IMR-90 (cell line): Measurements from ENCODE around the gene SHISAL1. TPM values are rescaled to one million over a fixed set of nuclear protein-coding genes. Genes with fewer than 3 reads are reported as not detected.

Source experiments
- ATAC-seq: fragments of 200-7000 bp; cut with Tn5 transposase; 2 replicates; pipeline ENCODE4 v1.9.1; 2020; ENCODE audit warnings: low read depth, mild to moderate bottlenecking, moderate library complexity
- BruUV-seq: library from RNA; stranded (reverse); fragments of 400-500 nt; replicated peaks from 2 replicates; lab custom pipeline; 2021; lab: Mats Ljungman, UMichigan
- CTCF ChIA-PET: fragments of 300-600 bp; formaldehyde crosslinking; extraction: SDS; loops from one replicate; lab custom pipeline; 2021; ENCODE audit warnings: antibody characterized with exemption; lab: Yijun Ruan, JAX
- POLR2A ChIA-PET: fragments of 300-600 bp; sonication (Branson Sonifier 250); formaldehyde crosslinking; loops from one replicate; lab custom pipeline; 2022; ENCODE audit warnings: antibody characterized with exemption; ENCODE audit not compliant: unreplicated experiment; lab: Charles Lee
- DNase-seq: peaks from one replicate; pipeline ENCODE4 v3.0.0; 2013
- H2AFZ ChIP-seq: replicated peaks from 2 replicates; pipeline ENCODE3; 2013; ENCODE audit warnings: low read length, mild to moderate bottlenecking; ENCODE audit not compliant: poor library complexity
- H2AK5ac ChIP-seq: 2 replicates; pipeline ENCODE4 v1.6.1; 2013; ENCODE audit warnings: low read depth, low read length, inconsistent platforms
- H2AK9ac ChIP-seq: replicated peaks from 2 replicates; pipeline ENCODE3; 2013; ENCODE audit warnings: mild to moderate bottlenecking, low read depth, low read length, moderate library complexity; ENCODE audit not compliant: poor library complexity
- H2BK120ac ChIP-seq: 2 replicates; pipeline ENCODE4 v1.6.1; 2013; ENCODE audit warnings: low read depth, low read length, inconsistent platforms
- H2BK15ac ChIP-seq: 3 replicates; pipeline ENCODE4 v1.6.1; 2013; ENCODE audit warnings: low read depth, low read length, inconsistent platforms
- H2BK20ac ChIP-seq: 2 replicates; pipeline ENCODE4 v1.6.1; 2013; ENCODE audit warnings: low read depth, mild to moderate bottlenecking, inconsistent platforms, low read length, moderate library complexity
- H2BK5ac ChIP-seq: 2 replicates; pipeline ENCODE4 v1.6.1; 2013; ENCODE audit warnings: mild to moderate bottlenecking, low read depth, low read length, inconsistent platforms; ENCODE audit not compliant: poor library complexity, severe bottlenecking
- H3K14ac ChIP-seq: replicated peaks from 2 replicates; pipeline ENCODE4 v1.6.1; 2013; ENCODE audit warnings: low read depth, low read length, inconsistent platforms
- H3K18ac ChIP-seq: 2 replicates; pipeline ENCODE4 v1.6.1; 2013; ENCODE audit warnings: low read depth, low read length, control low read depth
- H3K23ac ChIP-seq: 2 replicates; pipeline ENCODE4 v1.6.1; 2013; ENCODE audit warnings: low read depth, low read length, inconsistent platforms
- H3K27ac ChIP-seq: 2 replicates; pipeline ENCODE4 v1.5.1; 2013; ENCODE audit warnings: mild to moderate bottlenecking, control low read depth, low read length; ENCODE audit not compliant: insufficient read depth
- H3K27me3 ChIP-seq: 2 replicates; pipeline ENCODE4 v1.6.1; 2013; ENCODE audit warnings: low read length; ENCODE audit not compliant: control insufficient read depth, insufficient read depth
- H3K36me3 ChIP-seq: 2 replicates; pipeline ENCODE4 v1.6.1; 2013; ENCODE audit warnings: low read length, mixed read lengths; ENCODE audit not compliant: control insufficient read depth, insufficient read depth
- H3K4ac ChIP-seq: 2 replicates; pipeline ENCODE4 v1.6.1; 2013; ENCODE audit warnings: low read depth, low read length, inconsistent platforms
- H3K4me1 ChIP-seq: 2 replicates; pipeline ENCODE4 v1.6.1; 2013; ENCODE audit warnings: low read length, mixed read lengths; ENCODE audit not compliant: control insufficient read depth, insufficient read depth
- H3K4me2 ChIP-seq: 2 replicates; pipeline ENCODE4 v1.6.1; 2013; ENCODE audit warnings: low read depth, mild to moderate bottlenecking, control low read depth, low read length, moderate library complexity
- H3K4me3 ChIP-seq: 2 replicates; pipeline ENCODE4 v1.5.1; 2013; ENCODE audit warnings: low read depth, mild to moderate bottlenecking, control low read depth, low read length, moderate library complexity; ENCODE audit not compliant: insufficient read depth
- H3K56ac ChIP-seq: 2 replicates; pipeline ENCODE4 v1.6.1; 2013; ENCODE audit warnings: low read length, inconsistent platforms; ENCODE audit not compliant: insufficient read depth; ENCODE audit errors: extremely low read depth
- H3K79me1 ChIP-seq, 2 experiments: 2 replicates each; pipeline ENCODE4 v1.6.1; 2013; ENCODE audit warnings: low read length in 2 of 2, inconsistent platforms in 1 of 2, low read depth in 1 of 2
- H3K9ac ChIP-seq: 2 replicates; pipeline ENCODE4 v1.6.1; 2013; ENCODE audit warnings: low read depth, low read length, control low read depth
- H3K9me1 ChIP-seq: 2 replicates; pipeline ENCODE4 v1.6.1; 2013; ENCODE audit warnings: low read length, inconsistent platforms; ENCODE audit not compliant: insufficient read depth
- H3K9me3 ChIP-seq: 2 replicates; pipeline ENCODE4 v1.6.1; 2013; ENCODE audit warnings: low read length; ENCODE audit not compliant: control insufficient read depth, insufficient read depth
- H4K20me1 ChIP-seq: 2 replicates; pipeline ENCODE4 v1.6.1; 2013; ENCODE audit warnings: low read length, inconsistent platforms; ENCODE audit not compliant: insufficient read depth
- H4K5ac ChIP-seq: 2 replicates; pipeline ENCODE4 v1.6.1; 2013; ENCODE audit warnings: mild to moderate bottlenecking, low read depth, low read length, control low read depth
- H4K8ac ChIP-seq, 2 experiments: 2 replicates each; pipeline ENCODE4 v1.6.1; 2013; ENCODE audit warnings: low read depth in 2 of 2, low read length in 2 of 2, control low read depth in 1 of 2, inconsistent platforms in 1 of 2
- H4K91ac ChIP-seq: 2 replicates; pipeline ENCODE4 v1.6.1; 2013; ENCODE audit warnings: low read depth, low read length, inconsistent platforms; ENCODE audit not compliant: insufficient read depth
- MAFK ChIP-seq: IDR thresholded peaks from 2 replicates; pipeline ENCODE4 v1.6.1; 2012; ENCODE audit warnings: low read depth, low read length, improper control_type of control experiment
- RAD21 ChIP-seq: IDR thresholded peaks from 2 replicates; pipeline ENCODE4 v1.6.1; 2012; ENCODE audit warnings: low read length, improper control_type of control experiment
- SMC3 ChIP-seq: fragments of 150-350 bp; IDR thresholded peaks from 2 replicates; pipeline ENCODE4 v1.6.1; 2016; ENCODE audit warnings: low read depth, mild to moderate bottlenecking, antibody characterized with exemption, low read length, moderate library complexity
- WGBS, 2 experiments: methylation state at CpG; one replicate each; pipeline versions ENCODE4 v1.1.5 to v1.1.7; 2013; ENCODE audit warnings: missing lambda C conversion rate in 2 of 2; ENCODE audit not compliant: insufficient read length in 1 of 2; ENCODE audit errors: extremely low coverage in 2 of 2; 5-methylcytosine and 5-hydroxymethylcytosine counted together
- dilution Hi-C: fragments of 300-500 bp; cut with HindIII; formaldehyde crosslinking; loops from one replicate; pipeline ENCODE4 v1.14.3; 2018; ENCODE audit warnings: low sequenced_read_pairs; ENCODE audit not compliant: unreplicated experiment
- in situ Hi-C: fragments of 300-500 bp; cut with MboI; formaldehyde crosslinking; loops from 3 replicates; pipeline ENCODE4 v1.14.3; 2019; ENCODE audit warnings: low sequenced_read_pairs, inconsistent platforms, mixed read lengths
- intact Hi-C: fragments of 100-400 bp; cut with micrococcal nuclease; formaldehyde crosslinking; loops from 2 replicates; pipeline ENCODE4 v1.10.0; 2022
- polyA plus RNA-seq, 3 experiments: library from polyadenylated mRNA; depleted of rRNA; stranded (reverse); fragments of >200 nt; gene quantifications; 2 replicates each; pipeline ENCODE4 v1.2.3, GENCODE V29; 2012; ENCODE audit warnings: low replicate concordance in 1 of 3
- total RNA-seq: library from RNA; depleted of rRNA; stranded (reverse); fragments of >200 nt; gene quantifications from 2 replicates; pipeline ENCODE4 v1.2.3, GENCODE V29; 2012
- TF ChIP-seq, protein P1 (sequence below): conservative IDR thresholded peaks from 2 replicates; pipeline ENCODE4 v1.5.1; 2012; ENCODE audit warnings: mild to moderate bottlenecking, low read depth, low read length, improper control_type of control experiment

Gene SHISAL1
- total and polyA plus RNA-seq, 2 of the 4 experiments (the other 2 are of a cell fraction): 1.0 to 1.4 TPM

DNA sequence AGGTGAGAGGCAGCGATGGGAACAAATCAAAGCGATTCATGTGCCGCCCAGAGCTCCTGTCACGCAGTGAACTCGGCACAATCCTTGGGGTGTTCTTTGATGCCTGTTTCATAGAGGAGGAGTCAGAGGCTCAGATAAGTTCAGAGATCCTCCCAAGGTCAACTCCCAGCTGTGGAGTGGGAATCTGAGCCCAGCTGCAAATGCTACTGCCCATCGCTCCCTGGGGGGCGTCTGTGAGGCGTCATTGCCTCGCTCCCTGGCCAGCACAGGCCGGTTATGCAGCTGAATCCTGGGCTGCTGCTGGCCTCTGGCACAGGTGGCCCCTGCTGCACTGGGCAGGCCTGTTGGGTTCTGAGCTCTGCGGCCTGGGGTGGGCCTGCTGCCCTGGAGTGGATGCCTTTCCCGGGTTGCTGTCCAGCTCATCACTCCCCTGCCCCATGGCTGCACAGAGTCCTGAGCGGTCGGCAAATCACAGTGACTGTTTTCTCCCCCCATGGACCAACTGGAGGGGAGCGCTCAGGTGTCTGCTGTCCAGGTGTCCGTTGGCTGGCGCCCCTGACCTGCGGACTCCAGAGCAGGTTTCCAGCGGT lies 36.3 kb upstream of the SHISAL1 start:
- ChIA-PET POLR2A (no interaction called here), CTCF (no interaction called here)

More for the DNA sequence above, 36.3 kb upstream of the SHISAL1 start:
- Histone ChIP-seq H3K27ac (no peak overlapping the region), H4K91ac (no peak overlapping the region), H4K20me1 (peaks cover 4% of the 10 kb centered on the region; the same call in 1 of the 2 replicates), H2AK5ac (no peak overlapping the region; the same call in 1 of the 2 replicates), H2AFZ (no peak overlapping the region), H2BK20ac (no peak overlapping the region), H3K9me1 (peaks cover 3% of the 10 kb centered on the region; the same call in 1 of the 2 replicates), H3K23ac (no peak overlapping the region), H3K27me3 (peaks cover 7% of the 10 kb centered on the region), H4K8ac (no peak overlapping the region), H3K79me1 (no peaks in the 10 kb centered on the region), H3K14ac (no peak overlapping the region), H3K4me2 (no peak overlapping the region), H2BK5ac (no peak overlapping the region), H2AK9ac (no peak overlapping the region), H3K4ac (no peak overlapping the region), H3K4me1 (peaks cover 22% of the 10 kb centered on the region), H3K4me3 (no peak overlapping the region), H3K9ac (no peak overlapping the region), H3K36me3 (no peaks in the 10 kb centered on the region), H3K18ac (no peak overlapping the region), H2BK15ac (no peak overlapping the region), H4K5ac (no peak overlapping the region), H3K9me3 (no peaks in the 10 kb centered on the region), H2BK120ac (no peak overlapping the region), H3K56ac (no peak overlapping the region)
- BruUV-seq: no TSS peak
- no peak; the same call in 1 of the 2 replicates for ATAC-seq
- dilution Hi-C loops (no loop called here), in situ Hi-C loops (no loop called here), intact Hi-C loops (no loop called here)
- DNase-seq: peak; percentile 45
- 59% methylated on average over 9 of the region's 19 CpGs; no CpG with 5 or more reads in 1 of the 2 experiments for WGBS, 2 experiments
- TF ChIP-seq RAD21: no peak
- no peak for TF ChIP-seq MAFK
- TF ChIP-seq SMC3: no peak
- TF ChIP-seq, protein P1, sequence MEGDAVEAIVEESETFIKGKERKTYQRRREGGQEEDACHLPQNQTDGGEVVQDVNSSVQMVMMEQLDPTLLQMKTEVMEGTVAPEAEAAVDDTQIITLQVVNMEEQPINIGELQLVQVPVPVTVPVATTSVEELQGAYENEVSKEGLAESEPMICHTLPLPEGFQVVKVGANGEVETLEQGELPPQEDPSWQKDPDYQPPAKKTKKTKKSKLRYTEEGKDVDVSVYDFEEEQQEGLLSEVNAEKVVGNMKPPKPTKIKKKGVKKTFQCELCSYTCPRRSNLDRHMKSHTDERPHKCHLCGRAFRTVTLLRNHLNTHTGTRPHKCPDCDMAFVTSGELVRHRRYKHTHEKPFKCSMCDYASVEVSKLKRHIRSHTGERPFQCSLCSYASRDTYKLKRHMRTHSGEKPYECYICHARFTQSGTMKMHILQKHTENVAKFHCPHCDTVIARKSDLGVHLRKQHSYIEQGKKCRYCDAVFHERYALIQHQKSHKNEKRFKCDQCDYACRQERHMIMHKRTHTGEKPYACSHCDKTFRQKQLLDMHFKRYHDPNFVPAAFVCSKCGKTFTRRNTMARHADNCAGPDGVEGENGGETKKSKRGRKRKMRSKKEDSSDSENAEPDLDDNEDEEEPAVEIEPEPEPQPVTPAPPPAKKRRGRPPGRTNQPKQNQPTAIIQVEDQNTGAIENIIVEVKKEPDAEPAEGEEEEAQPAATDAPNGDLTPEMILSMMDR: peak; percentile 20; the same call in 1 of the 2 replicates
